C4-2B (cell line): Measurements from ENCODE around the gene RAMP3.

Experiments used
- H3K27ac ChIP-seq: fragments of 450-650 bp; 2 replicates; pipeline ENCODE4 v1.5.1; 2017
- CTCF ChIP-seq: fragments of 450-650 bp; conservative IDR thresholded peaks from 2 replicates; pipeline ENCODE4 v1.5.1; 2017; ENCODE audit warnings: mild to moderate bottlenecking
- ZFX ChIP-seq: fragments of 450-650 bp; IDR thresholded peaks from 2 replicates; pipeline ENCODE4 v1.6.1; 2017

RAMP3 gene

GRCh38 chr7:45157286-45157652 is 322 bp upstream of the RAMP3 start:
- TF ChIP-seq ZFX, result no peak
- no peak for TF ChIP-seq CTCF
- no peak overlapping the region for H3K27ac ChIP-seq

- no peak for TF ChIP-seq CTCF
- TF ChIP-seq ZFX, result no peak
- H3K27ac ChIP-seq, result no peak overlapping the region
These were observed 880 bp downstream of the RAMP3 start for GRCh38 chr7:45158471-45158870.

GRCh38 chr7:45159296-45159695 is 1.7 kb downstream of the RAMP3 start:
- no peak overlapping the region for H3K27ac ChIP-seq
- TF ChIP-seq CTCF (no peak), ZFX (no peak)

- H3K27ac ChIP-seq, result no peak overlapping the region
These were observed 2.9 kb downstream of the RAMP3 start for GRCh38 chr7:45160417-45160881.

GRCh38 chr7:45161138-45161537 is 3.5 kb downstream of the RAMP3 start:
- TF ChIP-seq ZFX (no peak), CTCF (no peak)
- H3K27ac ChIP-seq, result no peak overlapping the region

More at GRCh38 chr7:45160417-45160881, 2.9 kb downstream of the RAMP3 start:
- TF ChIP-seq ZFX, result no peak
- no peak for TF ChIP-seq CTCF

GRCh38 chr7:45161842-45162241 is 4.3 kb downstream of the RAMP3 start:
- H3K27ac ChIP-seq, result no peak overlapping the region
- TF ChIP-seq ZFX (no peak), CTCF (no peak)

GRCh38 chr7:45162311-45162845 is 4.8 kb downstream of the RAMP3 start:
- TF ChIP-seq ZFX (no peak), CTCF (no peak)
- H3K27ac ChIP-seq, result no peak overlapping the region
